Natural killer cell (primary cell): ENCODE data around the gene FAR1. TPM values are rescaled to one million over a fixed set of nuclear protein-coding genes. Genes with fewer than 3 reads are reported as not detected.

ENCODE experiments used
- ATAC-seq, 3 donors: fragments of 150-1000 bp in 2 of 3; fragments of 200-7000 bp in 1 of 3; cut with Tn5 transposase; 1 replicate in 1 of 3; 2 replicates in 2 of 3; pipeline ENCODE4 v1.10.0; 2021; ENCODE audit warnings: mild to moderate bottlenecking in 2 of 3, moderate library complexity in 2 of 3
- DNase-seq, 2 donors: peaks; one replicate each; pipeline versions ENCODE4 v3.0.0 to v3.0.0-alpha.2; 2013 to 2021; ENCODE audit warnings: mixed read lengths in 1 of 2
- H3K27ac ChIP-seq: one replicate; pipeline ENCODE4 v1.5.1; 2013; ENCODE audit warnings: mild to moderate bottlenecking, low read length
- H3K27me3 ChIP-seq: one replicate; pipeline ENCODE4 v1.6.1; 2013; ENCODE audit warnings: low read length; ENCODE audit not compliant: control insufficient read depth, insufficient read depth
- H3K36me3 ChIP-seq: one replicate; pipeline ENCODE4 v1.6.1; 2013; ENCODE audit warnings: low read length; ENCODE audit not compliant: control insufficient read depth, insufficient read depth
- H3K4me1 ChIP-seq: one replicate; pipeline ENCODE4 v1.6.1; 2013; ENCODE audit warnings: low read length; ENCODE audit not compliant: control insufficient read depth, insufficient read depth
- H3K4me3 ChIP-seq: one replicate; pipeline ENCODE4 v1.5.1; 2013; ENCODE audit warnings: low read length
- H3K9me3 ChIP-seq: one replicate; pipeline ENCODE4 v1.6.1; 2013; ENCODE audit warnings: low read length; ENCODE audit not compliant: control insufficient read depth, insufficient read depth
- H3K27ac Mint-ChIP-seq, 2 donors: one replicate each; pipeline ENCODE4 v1.8.0; 2022; ENCODE audit warnings: mild to moderate bottlenecking in 2 of 2, mixed read lengths in 2 of 2, moderate library complexity in 1 of 2
- H3K27me3 Mint-ChIP-seq, 2 donors: one replicate each; pipeline ENCODE4 v1.8.0; 2022; ENCODE audit warnings: low read depth in 2 of 2, mixed read lengths in 2 of 2
- H3K36me3 Mint-ChIP-seq: one replicate; pipeline ENCODE4 v1.8.0; 2022; ENCODE audit warnings: mixed read lengths
- H3K4me1 Mint-ChIP-seq, 2 donors: one replicate each; pipeline ENCODE4 v1.8.0; 2022; ENCODE audit warnings: mixed read lengths in 2 of 2
- H3K4me3 Mint-ChIP-seq: one replicate; pipeline ENCODE4 v1.8.0; 2022; ENCODE audit warnings: mild to moderate bottlenecking, moderate library complexity, mixed read lengths
- H3K9me3 Mint-ChIP-seq, 2 donors: one replicate each; pipeline ENCODE4 v1.8.0; 2022; ENCODE audit warnings: mixed read lengths in 2 of 2
- CTCF ChIP-seq: fragments of 200-600 bp; IDR thresholded peaks from one replicate; pipeline ENCODE4 v1.8.0; 2022; ENCODE audit warnings: antibody characterized with exemption
- WGBS: methylation state at CpG from one replicate; pipeline ENCODE4 v1.1.7; 2013; ENCODE audit warnings: missing lambda C conversion rate; ENCODE audit not compliant: insufficient coverage; 5-methylcytosine and 5-hydroxymethylcytosine counted together
- intact Hi-C: fragments of 100-400 bp; cut with micrococcal nuclease; formaldehyde crosslinking; loops from one replicate; pipeline ENCODE4 v1.14.2; 2022
- total RNA-seq, 4 donors: library from RNA; stranded (reverse); fragments of 120-200 nt in 1 of 4; gene quantifications; one replicate each; pipeline versions ENCODE4 v1.2.3 to v1.2.4, GENCODE V29; 2013 to 2022

FAR1 gene
- total RNA-seq, 3 donors from 2014 or later (not counting 1 experiment from before 2014, with no cell fraction given), result 59.5 to 74.7 (median 74.6) TPM

- no peak for TF ChIP-seq CTCF
- Mint-ChIP-seq H3K36me3 (peaks cover 7% of the 10 kb centered on the region), H3K4me3 (no peak overlapping the region), H3K9me3 (peaks cover 4 to 6% of the 10 kb centered on the region in 2 donors), H3K4me1 (no peaks in the 10 kb centered on the region), H3K27me3 (peaks cover 16 to 33% of the 10 kb centered on the region in 2 donors), H3K27ac (no peak overlapping the region)
- no peaks in the 10 kb centered on the region for H3K9me3 ChIP-seq
- no peaks in the 10 kb centered on the region for H3K4me1 ChIP-seq
- DNase-seq, result no peak
- intact Hi-C loops, result no loop called here
- no peak overlapping the region for H3K27ac ChIP-seq
- WGBS, result no CpG with 5 or more reads among the region's 1 CpG
- no peaks in the 10 kb centered on the region for H3K27me3 ChIP-seq
- no peak overlapping the region for H3K4me3 ChIP-seq
- no peaks in the 10 kb centered on the region for H3K36me3 ChIP-seq
- ATAC-seq, result no peak
Measured at GRCh38 chr11:13629779-13630178, 38.7 kb upstream of the FAR1 start.

DNA sequence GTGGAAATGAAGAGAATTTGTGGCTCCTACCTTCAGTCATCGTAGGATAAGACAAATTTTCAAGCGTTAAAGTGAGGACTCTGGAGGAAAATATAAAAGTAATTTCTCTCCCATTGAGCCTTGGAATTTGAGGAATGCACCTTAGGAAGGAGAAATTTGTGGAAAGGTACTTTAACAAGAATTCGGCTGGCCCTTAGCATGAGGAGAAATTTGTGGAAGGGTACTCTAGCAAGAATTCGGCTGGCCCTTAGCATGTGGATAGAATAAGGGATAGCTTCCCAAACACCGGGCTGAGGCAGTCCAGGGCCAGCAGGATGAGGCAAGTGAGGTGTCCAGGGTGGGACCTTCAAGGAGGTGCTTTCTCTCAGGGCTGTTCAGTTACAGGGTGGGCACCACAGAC, 33.2 kb upstream of the FAR1 start:
- 88% methylated on average over 5 of the region's 5 CpGs for WGBS
- no peak overlapping the region for H3K27ac ChIP-seq
- peaks cover 2% of the 10 kb centered on the region for H3K27me3 ChIP-seq
- H3K4me1 ChIP-seq, result no peaks in the 10 kb centered on the region
- no peak overlapping the region for H3K27ac Mint-ChIP-seq
- peaks cover 18 to 53% of the 10 kb centered on the region in 2 donors for H3K27me3 Mint-ChIP-seq
- ATAC-seq (no peak), DNase-seq (no peak)
- H3K4me1 Mint-ChIP-seq, result no peaks in the 10 kb centered on the region
- no peaks in the 10 kb centered on the region for H3K9me3 ChIP-seq
- peaks cover 0 to 2% of the 10 kb centered on the region in 2 donors for H3K9me3 Mint-ChIP-seq
- H3K4me3 Mint-ChIP-seq, result no peak overlapping the region
- intact Hi-C loops, result no loop called here
- no peak overlapping the region for H3K4me3 ChIP-seq
- no peaks in the 10 kb centered on the region for H3K36me3 ChIP-seq
- no peak for TF ChIP-seq CTCF
- peaks cover 18% of the 10 kb centered on the region for H3K36me3 Mint-ChIP-seq

DNA sequence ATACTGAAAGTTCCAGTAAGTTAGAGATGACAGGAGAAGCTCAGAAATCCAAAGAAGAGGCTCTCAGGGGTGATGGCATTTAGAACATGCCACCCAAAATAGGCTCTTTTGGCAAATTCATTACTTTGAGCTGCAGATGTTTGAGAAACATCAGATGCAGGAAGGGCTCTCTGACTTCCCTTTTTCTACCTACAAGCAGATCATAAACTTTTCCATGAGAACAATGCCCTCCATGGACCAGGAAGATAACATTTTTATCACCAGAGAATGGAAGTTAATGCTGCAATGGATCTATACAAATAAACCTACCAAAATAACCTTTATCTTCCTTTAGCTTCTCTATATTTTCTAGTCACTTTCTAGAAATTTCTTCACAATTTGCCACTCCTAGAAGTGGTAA, 32.7 kb upstream of the FAR1 start:
- peaks cover 0 to 2% of the 10 kb centered on the region in 2 donors for H3K9me3 Mint-ChIP-seq
- Histone ChIP-seq H3K36me3 (no peaks in the 10 kb centered on the region), H3K27me3 (peaks cover 2% of the 10 kb centered on the region), H3K27ac (no peak overlapping the region), H3K9me3 (no peaks in the 10 kb centered on the region), H3K4me3 (no peak overlapping the region), H3K4me1 (no peaks in the 10 kb centered on the region)
- no peak overlapping the region for H3K27ac Mint-ChIP-seq
- H3K4me1 Mint-ChIP-seq, result no peaks in the 10 kb centered on the region
- H3K27me3 Mint-ChIP-seq, result peaks cover 18 to 58% of the 10 kb centered on the region in 2 donors
- peaks cover 23% of the 10 kb centered on the region for H3K36me3 Mint-ChIP-seq
- intact Hi-C loops, result no loop called here
- H3K4me3 Mint-ChIP-seq, result no peak overlapping the region
- no peak for DNase-seq
- no peak for TF ChIP-seq CTCF
- no peak for ATAC-seq
